NCI-H1694 treated with DMSO at 0.1 percent for 48 hours (cell line): Measurements from ENCODE around the gene NAIF1.
"Not testable (repeated sequence)": the region's sequence is repeated elsewhere in the genome, so short reads cannot be mapped to it uniquely, and the experiment has no call there.

Source experiments
- DNase-seq: peaks from one replicate; lab custom pipeline; 2025; lab: John Stamatoyannopoulos, UW

Gene NAIF1, protein sequence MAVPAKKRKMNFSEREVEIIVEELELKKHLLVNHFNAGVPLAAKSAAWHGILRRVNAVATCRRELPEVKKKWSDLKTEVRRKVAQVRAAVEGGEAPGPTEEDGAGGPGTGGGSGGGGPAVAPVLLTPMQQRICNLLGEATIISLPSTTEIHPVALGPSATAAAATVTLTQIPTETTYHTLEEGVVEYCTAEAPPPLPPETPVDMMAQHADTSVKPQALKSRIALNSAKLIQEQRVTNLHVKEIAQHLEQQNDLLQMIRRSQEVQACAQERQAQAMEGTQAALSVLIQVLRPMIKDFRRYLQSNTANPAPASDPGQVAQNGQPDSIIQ

DNA sequence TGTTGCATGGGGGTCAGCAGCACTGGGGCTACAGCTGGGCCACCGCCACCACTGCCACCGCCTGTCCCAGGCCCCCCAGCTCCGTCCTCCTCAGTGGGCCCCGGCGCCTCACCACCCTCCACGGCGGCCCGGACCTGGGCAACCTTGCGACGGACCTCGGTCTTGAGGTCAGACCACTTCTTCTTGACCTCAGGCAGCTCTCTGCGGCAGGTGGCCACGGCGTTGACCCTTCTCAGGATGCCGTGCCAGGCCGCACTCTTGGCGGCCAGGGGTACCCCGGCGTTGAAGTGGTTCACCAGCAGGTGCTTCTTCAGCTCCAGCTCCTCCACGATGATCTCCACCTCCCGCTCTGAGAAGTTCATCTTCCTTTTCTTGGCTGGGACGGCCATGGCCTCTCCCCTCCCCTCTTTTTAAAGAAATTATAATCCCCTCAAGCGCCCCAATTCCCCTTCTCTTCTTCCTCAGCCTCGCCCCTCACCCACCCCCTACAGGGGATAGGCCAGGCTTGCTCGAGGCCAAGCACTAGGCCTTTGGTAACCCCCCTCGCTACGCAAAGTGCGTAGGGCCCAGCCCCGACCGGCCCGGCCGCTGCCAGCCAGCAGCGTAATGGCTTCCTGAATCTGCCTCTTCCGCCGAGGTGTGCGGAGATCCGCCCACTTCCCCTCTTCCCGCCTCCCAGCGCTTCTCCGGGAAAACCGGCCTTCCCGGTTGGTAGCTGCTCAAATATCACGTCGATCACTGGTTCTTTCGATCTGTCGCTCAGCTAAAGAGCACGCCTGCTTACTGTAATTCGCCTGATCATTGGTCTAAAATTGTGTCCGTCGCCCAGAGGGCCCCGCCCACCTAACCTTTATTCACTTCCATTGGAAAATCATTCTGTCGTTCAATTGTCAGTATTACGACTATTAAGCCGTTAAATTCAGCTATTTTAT, at the start of gene NAIF1:
TSS of gene NAIF1 (minus strand) at position 608 of the 932 bp plus-strand sequence. CDS start at position 389, 219 bp downstream.
- peak; percentile 98 for DNase-seq

DNA sequence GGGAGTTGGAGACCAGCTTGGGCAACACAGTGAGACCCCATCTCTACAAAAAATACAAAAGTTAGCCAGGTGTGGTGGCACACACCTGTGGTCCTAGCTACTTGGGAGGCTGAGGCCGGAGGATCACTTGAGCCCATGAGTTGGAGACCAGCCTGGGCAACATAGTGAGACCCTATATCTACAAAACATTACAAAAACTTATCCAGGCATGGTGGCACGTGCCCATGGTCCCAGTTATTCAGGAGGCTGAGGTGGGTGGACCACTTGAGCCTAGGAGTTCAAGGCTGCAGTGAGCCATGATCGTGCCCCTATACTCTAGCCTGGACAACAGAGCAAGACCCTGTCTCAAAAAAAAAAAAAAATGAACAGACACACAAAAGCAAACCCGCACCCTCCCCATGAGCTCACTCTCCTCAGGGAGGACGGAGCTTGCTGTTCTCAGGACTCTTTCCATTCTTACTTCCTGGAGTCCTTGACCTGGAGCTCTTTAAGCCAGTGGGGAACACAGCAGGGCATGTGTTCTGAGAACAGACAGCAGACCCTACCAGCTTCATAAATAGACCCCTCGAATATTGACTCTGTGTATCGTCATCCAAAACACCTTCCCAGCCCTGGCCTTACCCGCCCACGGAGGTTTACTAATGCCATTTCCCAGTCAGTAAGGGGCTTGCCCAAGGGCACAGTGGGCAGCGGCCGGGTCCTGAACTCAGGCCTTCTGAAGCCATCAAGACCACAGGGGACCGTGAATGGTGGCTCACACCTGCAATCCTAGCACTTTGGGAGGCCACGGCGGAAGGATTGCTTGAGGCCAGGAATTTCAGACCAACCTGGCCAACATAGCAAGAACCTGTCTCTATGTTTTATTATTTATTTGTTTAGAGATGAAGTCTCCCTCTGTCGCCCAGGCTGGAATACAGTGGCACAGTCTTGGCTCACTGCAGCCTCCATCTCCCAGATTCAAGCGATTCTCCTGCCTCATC, 49.3 kb upstream of the NAIF1 start:
- DNase-seq, result no peak

DNA sequence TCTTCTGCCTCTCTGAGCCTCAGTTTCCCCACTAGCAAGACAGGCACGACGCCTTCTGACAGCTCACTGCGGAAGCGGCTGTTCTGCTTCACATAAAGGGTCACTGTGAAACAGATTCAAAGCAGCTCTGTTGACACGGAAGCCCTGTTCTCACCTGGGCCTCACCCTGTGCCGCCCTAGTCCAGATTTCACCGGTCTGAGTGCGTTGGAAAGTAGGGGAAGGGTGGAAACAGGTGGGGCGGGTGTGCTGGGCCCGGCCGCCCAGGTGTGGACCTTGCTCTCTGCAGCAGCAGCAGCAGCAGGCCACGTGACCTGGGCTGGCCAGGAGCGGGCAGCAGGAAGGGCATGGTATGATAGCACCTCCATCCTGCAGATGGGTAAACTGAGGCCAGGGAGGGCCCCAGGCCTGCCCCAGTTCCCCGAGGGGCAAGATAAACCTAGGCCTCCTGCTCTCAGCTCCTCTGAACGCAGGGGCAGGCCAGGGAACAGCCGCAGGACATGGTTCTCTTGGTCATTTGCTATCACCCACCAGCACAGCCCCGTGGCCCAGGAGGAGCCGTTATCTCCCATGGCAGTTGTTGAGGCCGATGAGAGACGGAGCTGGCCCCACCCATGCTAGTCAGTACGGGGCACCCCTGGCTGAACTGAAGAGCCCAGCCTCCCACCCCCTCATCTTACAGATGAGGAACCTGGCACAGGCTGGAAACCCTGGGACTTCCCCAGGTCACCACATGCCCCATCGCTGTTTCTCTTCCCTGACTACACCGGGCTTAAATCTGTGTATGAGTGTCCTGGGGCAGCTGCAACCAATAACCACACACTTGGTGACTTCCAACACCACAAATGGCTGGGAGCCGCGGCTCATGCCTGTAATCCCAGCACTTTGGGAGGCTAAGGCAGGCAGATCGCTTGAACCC, 48.3 kb upstream of the NAIF1 start:
- DNase-seq, result no peak

DNA sequence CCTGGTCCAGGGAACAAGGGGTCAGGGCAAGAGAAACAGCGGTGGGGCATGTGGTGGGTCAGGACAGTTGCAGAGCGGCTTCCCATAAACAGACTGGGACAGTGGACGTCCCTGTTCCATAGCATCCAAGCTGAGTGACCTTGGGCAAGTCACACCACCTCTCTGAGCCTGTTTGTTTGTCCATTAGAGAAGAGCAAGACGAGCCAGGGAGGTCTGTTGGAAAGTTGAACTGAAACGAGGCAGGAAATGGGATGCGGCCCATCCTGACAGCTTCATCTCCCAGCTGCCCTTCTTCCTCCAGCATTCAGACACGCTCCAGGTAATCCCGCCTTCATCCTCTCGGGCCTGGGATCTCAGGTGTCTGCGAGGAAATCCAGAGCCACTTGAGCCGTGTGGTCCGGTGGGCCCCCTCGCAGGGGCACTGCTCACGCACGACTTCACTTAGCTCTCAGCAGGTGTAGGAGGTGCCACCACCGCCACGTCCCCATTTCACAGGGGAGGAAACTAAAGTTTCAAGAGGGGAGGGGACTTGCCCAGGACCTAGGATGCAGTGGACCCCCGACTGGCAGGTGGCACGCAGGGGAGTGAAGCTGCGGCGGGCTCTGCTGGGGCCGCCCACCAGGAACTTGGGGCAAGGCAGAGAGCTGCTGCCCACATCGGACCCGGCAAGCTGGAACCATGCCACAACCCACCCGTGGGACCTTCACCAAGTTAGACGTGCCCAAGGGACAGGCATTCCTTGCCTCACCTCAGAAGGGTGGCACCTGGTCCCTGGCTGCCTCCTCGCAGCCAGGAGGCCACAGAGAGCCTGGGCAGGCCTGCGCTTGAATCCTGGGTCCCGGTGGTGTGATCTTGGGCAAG, 47.4 kb upstream of the NAIF1 start:
- DNase-seq, result no peak

DNA sequence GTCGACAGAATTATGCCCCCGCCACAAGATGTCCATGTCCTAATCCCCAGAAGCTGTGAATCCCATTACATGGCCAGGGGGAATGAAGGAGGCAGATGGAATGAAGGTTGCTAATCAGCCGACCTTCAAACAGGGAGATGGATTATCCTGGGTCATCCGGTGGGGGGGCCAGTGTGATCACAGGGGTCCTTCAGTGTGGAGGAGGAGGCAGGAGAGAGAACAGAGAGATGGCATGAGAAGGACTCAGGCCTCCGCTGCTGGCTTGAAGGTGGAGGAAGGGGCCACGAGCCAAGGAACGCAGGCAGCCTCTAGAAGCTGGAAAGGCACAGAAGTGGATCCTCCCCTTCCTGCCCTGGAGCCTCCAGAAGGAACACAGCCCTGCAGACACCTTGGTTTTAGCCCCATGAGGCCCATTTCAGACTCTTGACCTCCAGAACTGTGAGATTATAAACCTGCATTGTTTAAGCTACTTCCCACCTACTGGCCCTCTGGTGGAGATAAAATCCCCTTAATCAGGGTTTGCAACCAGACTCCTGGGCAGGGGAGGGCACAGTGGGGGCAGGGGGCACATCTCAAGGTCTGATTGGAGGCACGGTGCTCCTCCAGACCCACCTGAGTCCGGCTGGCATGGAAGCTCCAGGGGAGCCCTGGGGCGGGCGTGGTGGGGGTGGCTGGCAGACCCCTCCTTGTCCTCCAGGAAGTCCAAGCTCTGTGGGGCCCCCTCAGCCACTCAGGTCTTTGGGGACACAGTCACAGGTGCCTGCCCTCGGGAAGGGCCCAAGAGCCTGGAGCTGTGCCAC, 46.6 kb upstream of the NAIF1 start:
- no peak for DNase-seq

DNA sequence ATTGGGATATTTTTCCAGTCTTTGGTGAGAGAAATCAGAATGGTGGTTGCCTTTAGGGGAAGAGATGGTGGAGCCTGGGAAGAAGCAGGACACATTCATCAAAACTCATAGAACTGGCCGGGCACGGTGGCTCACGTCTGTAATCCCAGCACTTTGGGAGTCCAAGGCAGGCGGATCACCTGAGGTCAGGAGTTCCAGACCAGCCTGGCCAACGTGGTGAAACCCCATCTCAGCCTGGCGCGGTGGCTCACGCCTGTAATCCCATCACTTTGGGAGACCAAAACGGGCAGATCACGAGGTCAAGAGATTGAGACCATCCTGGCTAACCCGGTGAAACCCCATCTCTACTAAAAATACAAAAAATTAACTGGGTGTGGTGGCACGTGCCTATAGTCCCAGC, 44.6 kb upstream of the NAIF1 start:
- not testable (repeated sequence) for DNase-seq

DNA sequence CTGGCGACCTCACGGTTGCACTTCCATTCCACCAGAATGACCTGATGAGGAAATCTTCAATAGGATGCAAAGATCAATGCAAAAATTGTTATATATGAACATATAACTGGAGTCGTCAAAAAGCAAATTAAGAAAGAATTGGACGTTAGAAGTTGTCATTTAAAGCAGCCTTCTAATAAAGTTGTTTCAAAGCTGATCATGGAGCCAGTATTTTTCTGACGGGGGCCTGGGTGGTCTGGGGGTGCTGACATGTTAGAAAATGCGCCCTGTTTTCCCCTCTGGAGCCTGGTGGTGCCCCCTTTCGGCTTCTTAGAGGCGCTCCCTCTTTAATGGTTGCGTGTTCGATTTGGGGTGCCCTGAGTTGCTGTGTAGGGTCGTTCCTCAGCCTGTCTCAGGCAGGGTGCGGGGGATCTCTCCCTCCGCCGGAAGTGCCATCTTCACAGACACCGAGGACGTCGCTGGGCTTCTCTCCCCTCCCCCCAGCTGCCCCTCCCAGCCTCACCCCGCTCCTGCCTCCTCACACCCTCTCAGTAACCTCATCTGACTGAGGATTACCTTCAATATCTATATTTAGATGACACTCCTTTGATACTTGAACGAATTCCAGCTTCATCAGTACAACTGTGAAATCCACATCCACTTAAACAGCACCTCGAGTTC, 42.1 kb upstream of the NAIF1 start:
- no peak for DNase-seq

DNA sequence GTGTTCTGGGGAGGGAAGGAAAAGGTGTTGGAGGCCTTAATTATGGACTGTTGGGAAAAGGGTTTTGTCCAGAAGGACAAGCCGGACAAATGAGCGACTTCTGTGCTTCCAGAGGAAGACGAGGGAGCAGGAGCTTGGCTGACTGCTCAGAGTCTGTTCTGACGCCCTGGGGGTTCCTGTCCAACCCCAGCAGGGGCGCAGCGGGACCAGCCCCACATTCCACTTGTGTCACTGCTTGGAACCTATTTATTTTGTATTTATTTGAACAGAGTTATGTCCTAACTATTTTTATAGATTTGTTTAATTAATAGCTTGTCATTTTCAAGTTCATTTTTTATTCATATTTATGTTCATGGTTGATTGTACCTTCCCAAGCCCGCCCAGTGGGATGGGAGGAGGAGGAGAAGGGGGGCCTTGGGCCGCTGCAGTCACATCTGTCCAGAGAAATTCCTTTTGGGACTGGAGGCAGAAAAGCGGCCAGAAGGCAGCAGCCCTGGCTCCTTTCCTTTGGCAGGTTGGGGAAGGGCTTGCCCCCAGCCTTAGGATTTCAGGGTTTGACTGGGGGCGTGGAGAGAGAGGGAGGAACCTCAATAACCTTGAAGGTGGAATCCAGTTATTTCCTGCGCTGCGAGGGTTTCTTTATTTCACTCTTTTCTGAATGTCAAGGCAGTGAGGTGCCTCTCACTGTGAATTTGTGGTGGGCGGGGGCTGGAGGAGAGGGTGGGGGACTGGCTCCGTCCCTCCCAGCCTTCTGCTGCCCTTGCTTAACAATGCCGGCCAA, 41.3 kb upstream of the NAIF1 start:
- no peak for DNase-seq

DNA sequence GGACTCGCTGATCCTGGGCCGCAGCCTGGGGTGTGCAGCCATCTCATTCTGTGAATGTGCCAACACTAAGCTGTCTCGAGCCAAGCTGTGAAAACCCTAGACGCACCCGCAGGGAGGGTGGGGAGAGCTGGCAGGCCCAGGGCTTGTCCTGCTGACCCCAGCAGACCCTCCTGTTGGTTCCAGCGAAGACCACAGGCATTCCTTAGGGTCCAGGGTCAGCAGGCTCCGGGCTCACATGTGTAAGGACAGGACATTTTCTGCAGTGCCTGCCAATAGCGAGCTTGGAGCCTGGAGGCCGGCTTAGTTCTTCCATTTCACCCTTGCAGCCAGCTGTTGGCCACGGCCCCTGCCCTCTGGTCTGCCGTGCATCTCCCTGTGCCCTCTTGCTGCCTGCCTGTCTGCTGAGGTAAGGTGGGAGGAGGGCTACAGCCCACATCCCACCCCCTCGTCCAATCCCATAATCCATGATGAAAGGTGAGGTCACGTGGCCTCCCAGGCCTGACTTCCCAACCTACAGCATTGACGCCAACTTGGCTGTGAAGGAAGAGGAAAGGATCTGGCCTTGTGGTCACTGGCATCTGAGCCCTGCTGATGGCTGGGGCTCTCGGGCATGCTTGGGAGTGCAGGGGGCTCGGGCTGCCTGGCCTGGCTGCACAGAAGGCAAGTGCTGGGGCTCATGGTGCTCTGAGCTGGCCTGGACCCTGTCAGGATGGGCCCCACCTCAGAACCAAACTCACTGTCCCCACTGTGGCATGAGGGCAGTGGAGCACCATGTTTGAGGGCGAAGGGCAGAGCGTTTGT, 40.5 kb upstream of the NAIF1 start:
- DNase-seq, result no peak

DNA sequence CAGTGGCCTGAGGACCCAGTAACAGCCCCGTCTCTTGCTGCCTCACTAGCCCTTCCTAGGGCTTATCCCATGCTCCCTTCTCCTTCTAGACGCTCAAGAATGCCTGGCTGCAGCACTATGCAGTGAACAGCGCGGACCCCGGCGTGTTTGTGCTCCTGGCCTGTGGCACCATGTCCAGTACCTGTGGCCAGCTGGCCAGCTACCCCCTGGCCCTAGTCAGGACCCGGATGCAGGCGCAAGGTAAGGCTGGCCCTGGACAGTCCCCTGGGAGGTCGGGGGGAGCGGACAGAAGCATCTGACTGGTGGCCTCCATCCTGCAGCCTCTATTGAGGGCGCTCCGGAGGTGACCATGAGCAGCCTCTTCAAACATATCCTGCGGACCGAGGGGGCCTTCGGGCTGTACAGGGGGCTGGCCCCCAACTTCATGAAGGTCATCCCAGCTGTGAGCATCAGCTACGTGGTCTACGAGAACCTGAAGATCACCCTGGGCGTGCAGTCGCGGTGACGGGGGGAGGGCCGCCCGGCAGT, 39.9 kb upstream of the NAIF1 start:
- DNase-seq, result no peak

DNA sequence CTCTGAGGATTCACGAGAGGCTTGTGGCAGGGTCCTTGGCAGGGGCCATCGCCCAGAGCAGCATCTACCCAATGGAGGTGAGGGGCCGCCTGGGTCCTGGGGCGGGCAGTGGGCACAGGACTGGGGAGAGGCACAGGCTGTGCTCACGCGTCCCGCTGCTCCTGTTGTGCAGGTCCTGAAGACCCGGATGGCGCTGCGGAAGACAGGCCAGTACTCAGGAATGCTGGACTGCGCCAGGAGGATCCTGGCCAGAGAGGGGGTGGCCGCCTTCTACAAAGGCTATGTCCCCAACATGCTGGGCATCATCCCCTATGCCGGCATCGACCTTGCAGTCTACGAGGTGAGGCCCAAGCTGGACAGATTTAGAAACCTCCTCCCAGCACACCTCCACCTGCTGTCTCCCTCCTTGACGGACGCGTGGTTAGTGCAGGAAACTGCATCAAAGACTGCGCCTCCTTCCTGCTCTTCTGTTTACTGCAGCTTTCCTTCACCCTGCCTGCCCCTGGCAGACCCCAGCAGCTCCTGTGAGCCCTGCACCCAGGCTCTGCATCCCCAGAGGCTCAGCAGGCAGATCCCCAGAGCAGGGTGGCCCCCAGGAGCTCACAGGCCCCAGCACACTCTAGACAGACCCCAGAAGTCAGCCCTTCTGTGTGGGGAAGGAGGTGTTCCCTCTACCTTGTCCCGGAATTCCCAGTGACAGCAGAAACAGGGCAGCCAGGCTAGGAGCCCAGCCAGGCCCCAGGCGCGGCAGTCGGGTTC, 39.2 kb upstream of the NAIF1 start:
- no peak for DNase-seq

DNA sequence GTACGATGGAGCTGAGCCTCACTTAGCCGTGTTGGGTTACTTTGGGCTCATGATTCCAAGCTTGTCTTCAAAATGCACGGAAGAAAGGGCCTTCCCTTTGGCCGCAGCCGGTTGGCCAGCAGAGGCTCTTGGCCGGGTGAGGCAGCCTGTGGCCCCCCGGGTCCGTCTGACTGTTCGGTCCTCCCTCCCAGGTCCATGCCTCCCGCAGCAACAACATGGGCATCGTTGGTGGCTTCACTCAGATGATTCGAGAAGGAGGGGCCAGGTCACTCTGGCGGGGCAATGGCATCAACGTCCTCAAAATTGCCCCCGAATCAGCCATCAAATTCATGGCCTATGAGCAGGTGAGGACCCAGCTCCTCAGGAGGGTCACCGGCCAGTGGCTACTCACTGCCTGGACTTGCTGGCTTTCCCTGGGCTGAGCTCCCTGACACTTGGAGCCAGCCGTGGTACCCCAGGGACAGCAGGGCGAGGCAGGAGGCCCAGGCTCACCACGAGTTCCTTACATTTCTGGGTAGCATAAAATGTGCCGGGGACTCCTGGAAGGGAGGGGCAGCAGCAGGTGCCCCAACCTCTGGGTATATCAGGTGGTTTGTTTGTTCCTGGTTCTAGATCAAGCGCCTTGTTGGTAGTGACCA, 38.5 kb upstream of the NAIF1 start:
- no peak for DNase-seq

DNA sequence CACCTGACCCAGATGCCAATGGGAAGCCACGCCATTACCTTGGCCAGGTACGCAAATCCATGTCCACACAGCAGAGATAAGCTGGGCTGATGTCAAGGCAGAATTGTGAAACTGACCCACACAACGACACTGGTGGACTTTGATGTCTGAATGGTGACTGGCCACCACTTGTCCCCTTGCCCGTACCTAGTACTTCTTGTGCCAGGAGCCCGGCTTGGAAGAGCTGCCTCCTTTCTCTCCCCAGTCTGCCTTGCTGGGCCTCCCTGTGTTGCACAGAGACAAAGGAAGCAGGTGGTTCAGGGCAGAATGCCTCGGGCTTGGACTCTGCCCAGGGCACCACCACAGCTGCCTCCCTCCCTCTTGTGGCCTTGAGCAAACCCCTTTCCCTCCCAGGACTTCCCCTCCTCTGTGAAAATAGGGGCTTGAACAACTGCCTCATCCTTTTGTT, 37.1 kb upstream of the NAIF1 start:
- peak; percentile 5 for DNase-seq

DNA sequence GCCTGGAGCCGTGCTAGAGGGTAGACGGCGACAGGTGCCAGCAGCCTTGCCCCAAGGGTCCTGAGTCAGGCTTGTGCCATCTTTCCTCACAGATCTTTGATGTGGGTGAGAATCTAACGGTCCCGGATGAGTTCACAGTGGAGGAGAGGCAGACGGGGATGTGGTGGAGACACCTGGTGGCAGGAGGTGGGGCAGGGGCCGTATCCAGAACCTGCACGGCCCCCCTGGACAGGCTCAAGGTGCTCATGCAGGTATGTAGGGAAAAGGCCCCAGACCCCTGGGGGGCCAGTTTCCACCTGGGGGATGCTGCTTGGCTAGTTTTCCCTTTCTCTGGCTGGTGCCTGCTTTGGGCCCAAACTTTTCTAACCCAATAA, 36.5 kb upstream of the NAIF1 start:
- DNase-seq, result no peak

DNA sequence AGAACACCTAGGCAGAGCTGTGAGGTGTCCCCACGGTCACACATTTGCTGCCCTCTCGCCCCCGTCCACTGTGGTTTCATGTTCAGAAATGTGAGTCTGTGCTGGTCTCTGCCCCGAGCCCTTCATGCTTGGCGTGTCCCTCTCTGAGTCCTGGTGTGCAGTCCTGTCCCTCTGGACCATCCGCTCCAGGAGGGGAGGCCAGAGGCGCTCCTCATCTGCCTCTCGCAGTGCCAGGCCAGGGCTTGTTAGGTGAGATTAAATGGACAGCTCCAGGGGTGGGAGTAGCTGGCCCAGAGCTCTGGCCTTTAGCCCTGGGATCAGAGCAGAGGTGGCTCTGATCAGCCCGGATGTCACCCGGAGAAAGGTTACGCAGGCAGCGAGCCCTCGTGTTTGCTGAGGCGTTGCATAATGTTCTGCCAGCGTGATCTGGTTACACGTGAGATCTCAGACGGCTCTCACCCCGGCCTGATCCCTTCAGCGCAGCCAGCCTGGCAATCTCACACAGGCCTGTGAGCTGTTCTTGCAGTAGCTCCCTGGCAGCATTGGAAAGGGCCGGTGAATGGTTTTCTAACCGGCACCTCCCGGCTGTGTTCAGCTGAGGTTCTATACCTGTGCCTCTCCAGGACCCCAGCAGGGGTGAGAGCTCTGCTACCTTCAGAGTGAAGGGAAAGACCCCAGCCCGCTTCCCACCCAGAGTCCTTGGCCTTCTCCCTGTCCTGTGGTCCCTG, 35.9 kb upstream of the NAIF1 start:
- DNase-seq, result no peak
